GM18951 (cell line): ENCODE data around the gene PCP2.

ENCODE experiments used
- POLR2A ChIP-seq: IDR thresholded peaks from 4 replicates; pipeline ENCODE4 v1.6.1; 2011; ENCODE audit warnings: mild to moderate bottlenecking; ENCODE audit not compliant: insufficient read length, insufficient read depth; ENCODE audit errors: extremely low read depth
- in situ Hi-C: fragments of 300-500 bp; cut with MboI; formaldehyde crosslinking; loops from one replicate; pipeline ENCODE4 v1.12.0; 2022; ENCODE audit warnings: low sequenced_read_pairs, mixed read lengths, inconsistent platforms; ENCODE audit not compliant: unreplicated experiment

The PCP2 gene

GRCh38 chr19:7614859-7615741 is 18.4 kb downstream of the PCP2 start:
- in situ Hi-C loops: no loop called here
- no peak for TF ChIP-seq POLR2A

DNA sequence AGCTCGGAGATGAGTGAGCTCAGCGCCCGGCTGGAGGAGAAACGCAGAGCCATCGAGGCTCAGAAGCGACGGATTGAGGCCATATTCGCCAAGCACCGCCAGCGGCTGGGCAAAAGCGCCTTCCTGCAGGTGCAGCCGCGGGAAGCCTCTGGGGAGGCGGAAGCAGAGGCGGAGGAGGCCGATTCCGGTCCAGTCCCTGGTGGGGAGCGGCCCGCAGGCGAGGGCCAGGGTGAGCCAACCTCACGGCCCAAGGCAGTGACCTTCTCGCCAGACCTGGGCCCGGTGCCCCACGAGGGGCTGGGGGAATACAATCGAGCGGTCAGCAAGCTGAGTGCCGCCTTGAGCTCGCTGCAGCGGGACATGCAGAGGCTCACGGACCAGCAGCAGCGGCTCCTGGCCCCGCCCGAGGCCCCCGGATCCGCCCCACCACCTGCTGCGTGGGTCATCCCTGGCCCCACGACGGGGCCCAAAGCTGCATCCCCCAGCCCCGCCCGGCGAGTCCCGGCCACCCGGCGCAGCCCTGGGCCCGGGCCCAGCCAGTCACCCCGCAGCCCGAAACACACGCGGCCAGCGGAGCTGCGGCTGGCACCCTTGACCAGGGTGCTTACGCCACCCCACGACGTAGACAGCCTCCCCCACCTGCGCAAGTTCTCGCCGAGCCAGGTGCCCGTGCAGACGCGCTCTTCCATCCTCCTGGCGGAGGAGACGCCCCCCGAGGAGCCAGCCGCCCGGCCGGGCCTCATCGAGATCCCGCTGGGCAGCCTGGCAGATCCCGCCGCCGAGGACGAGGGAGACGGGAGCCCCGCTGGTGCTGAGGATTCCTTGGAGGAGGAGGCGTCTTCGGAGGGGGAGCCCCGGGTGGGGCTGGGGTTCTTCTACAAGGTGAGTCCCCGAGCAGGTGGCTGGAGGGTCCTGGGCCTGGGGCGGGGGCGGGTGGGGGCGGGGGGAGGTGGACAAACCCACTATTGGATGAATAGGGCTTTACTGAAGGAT is 20.9 kb downstream of the PCP2 start:
- in situ Hi-C loops: no loop called here
- no peak for TF ChIP-seq POLR2A

GRCh38 chr19:7611541-7612279 is 21.8 kb downstream of the PCP2 start:
- in situ Hi-C loops: no loop called here
- no peak for TF ChIP-seq POLR2A

- in situ Hi-C loops: no loop called here
- TF ChIP-seq POLR2A: no peak
These were observed 22.9 kb downstream of the PCP2 start for GRCh38 chr19:7610491-7611240.

- no peak for TF ChIP-seq POLR2A
- in situ Hi-C loops: no loop called here
These were observed 25.5 kb downstream of the PCP2 start for GRCh38 chr19:7607874-7608560.

DNA sequence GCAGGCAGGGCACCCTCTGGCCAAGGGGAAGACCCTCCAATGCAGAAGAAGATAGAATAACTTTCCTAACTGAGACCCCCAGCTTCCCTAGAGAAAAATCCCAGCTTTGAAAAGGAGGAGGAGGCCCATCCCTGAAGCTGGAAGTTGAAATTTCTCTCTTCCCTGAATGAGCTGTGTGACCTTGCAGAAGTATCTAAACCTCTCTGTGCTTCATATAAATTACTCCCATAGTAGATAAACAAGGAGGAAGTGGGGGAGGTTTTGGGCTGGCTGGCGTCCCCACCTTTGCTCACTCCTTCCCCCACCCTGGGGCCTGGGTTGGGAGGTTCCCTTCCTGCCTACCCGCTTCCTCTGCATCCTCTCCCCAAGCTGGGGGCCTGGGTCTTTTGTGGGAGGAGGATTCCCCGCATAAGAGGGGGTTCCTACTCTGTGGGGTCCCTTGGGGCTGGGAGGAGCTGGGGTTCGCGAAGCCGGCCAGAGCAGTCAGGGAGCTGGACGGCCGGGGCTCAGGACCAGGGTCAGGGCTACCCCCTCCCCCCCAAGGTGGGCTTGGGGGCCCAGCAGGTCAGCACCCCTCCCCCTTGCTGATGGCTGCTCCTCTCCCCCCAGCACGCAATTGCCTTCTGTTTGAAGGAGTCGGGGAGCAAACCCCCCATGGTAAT is 26.2 kb downstream of the PCP2 start:
- in situ Hi-C loops: no loop called here
- TF ChIP-seq POLR2A: no peak

- in situ Hi-C loops: no loop called here
- no peak for TF ChIP-seq POLR2A
These were observed 27.2 kb downstream of the PCP2 start for GRCh38 chr19:7606289-7606688.

DNA sequence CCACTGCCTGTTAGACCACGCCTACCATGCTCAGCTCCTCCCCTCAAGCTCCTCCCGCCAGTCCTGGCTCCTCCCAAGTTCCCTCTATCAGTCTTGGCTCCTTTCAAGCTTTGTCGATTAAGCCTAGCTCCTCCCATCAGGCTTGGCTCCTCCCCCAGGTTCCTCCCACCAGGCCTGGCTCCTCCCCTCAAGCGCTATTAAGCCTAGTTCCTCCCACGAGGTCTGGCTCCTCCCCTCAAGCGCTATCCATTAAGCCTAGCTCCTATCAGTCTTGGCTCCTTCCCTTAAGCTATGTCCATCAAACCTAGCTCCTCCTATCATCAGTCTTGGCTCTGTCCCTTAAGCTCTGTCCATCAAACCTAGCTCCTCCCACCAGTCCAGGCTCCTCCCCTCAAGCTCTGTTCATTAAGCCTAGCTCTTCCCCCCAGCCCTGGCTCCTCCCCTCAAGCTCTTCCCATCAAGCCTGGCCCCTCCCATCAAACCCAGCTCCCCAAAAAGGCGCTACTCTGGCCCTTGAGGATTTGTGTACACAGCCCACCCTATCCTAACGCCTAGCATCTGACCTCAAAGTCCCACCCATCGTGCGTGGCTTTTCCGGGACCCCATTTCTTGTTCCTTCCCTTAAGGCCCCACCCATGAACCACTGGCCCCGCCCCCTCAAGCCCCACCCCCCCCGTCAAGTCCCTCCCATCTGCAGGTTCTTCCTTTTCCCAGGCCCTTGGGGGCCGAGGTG is 27.9 kb downstream of the PCP2 start:
- in situ Hi-C loops: no loop called here
- TF ChIP-seq POLR2A: no peak

DNA sequence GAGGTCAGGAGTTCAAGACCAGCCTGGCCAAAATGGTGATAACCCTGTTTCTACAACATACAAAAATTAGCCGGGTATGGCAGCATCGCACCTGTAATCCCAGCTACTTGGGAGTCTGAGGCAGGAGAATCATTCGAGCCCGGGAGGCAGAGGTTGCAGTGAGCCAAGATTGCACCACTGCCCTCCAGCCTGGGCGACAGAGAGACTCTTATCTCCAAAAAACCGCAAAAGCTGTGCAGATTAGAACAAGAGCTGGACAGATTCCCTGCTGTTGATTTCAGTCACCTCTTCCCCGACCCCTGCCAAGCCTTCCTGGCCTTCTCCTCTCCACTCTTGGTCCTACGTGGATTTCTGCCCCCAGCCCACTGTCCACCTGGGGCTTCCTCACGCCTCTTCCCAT is 29.6 kb downstream of the PCP2 start:
- no peak for TF ChIP-seq POLR2A
- in situ Hi-C loops: no loop called here

DNA sequence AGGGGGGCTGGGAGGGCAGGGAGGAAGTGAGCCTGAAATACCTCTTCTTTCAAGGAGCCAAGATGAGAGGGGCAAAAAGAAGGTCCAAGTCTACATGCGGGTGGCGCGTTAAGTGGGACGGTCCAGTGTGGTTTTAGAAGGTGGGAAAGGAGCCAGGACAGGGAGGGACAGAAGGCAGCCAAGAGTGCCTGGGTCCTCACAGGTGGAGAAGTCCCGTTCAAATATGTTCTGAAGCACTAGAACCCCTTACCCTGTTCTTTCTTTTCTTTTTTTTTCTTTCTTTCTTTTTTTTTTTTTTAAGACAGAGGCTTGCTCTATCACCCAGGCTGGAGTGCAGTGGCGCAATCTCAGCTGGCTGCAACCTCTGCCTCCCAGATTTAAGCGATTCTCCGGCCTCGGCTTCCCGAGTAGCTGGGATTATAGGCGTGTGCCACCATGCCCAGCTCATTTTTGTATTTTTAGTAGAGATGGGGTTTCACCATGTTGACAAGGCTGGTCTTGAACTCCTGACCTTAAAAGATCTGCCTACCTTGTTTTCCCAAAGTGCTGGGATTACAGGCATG is 30.5 kb downstream of the PCP2 start:
- in situ Hi-C loops: no loop called here
- TF ChIP-seq POLR2A: no peak
